OCI-LY7 (cell line): ENCODE data around the gene EIF3K.

Experiments used
- CTCF ChIP-seq: fragments of 200-600 bp; sonication (generic); conservative IDR thresholded peaks from 2 replicates; pipeline ENCODE4 v1.5.1; 2014; ENCODE audit warnings: mild to moderate bottlenecking, antibody characterized with exemption, low read length, moderate library complexity, mixed read lengths
- EZH2phosphoT487 ChIP-seq: fragments of 200-600 bp; sonication (generic); IDR thresholded peaks from 2 replicates; pipeline ENCODE4 v1.6.1; 2018; ENCODE audit warnings: low read depth, borderline replicate concordance, mild to moderate bottlenecking, mixed run types, antibody characterized with exemption, low read length, moderate library complexity, mixed read lengths

- TF ChIP-seq CTCF: no peak
- no peak for TF ChIP-seq EZH2phosphoT487
These were observed 31.3 kb downstream of the EIF3K start for GRCh38 chr19:38650172-38650775.
